GM21619 (cell line): ENCODE measurements around the gene APBB2.

Experiments used
- ATAC-seq: cut with Tn5 transposase; IDR thresholded peaks from one replicate; pipeline ENCODE4 v1.9.1; 2021; ENCODE audit not compliant: unreplicated experiment

The APBB2 gene

DNA sequence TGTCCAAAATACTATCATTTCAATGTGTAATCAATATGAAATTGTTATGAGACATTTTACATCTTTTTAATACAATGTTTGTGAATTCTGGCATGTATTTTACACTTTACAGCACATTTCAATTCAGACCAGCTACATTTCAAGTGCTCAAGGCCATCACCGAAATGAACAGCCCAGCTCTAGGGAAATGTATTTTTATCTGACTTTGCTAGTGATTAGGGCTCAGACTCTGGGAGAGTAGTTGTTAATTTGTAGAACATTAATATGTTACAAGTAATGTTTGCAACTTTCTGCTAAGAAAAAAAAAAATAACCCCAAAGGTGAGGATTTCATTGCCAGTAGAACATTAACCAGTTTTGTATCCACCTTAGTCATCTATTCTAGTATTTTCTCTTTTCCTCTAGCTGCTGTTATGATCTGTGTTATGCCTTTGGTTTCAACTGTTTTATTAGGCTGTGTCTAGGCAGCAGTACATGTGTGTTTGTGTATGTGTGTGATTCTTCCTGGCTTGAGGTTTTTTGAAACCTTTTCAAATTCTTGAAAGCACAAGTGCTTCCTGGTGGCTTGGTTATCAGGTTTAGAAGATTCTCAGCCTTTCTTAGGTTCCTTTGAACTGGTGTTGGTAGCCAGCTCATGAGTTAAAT lies 338.7 kb downstream of the APBB2 start:
- ATAC-seq: peak; percentile 70

DNA sequence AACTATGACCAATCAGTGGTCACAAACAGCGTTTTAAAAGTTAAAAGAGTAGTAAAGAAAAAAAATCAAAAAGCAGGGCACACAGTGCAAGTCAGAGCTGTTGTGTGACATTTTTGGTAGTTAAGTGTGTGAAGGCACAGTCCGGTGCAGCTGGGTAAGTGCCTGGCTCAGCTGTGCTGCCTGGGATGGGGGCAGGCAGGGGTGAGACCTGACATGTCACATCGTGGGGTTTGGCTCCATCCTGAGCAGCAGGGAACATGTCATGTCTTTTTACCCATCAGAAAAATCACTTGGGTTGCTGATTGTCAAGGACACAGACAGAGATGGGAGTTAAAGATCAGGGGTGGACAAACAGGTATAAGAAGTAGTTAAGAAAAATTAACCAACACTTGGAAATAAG lies 339.4 kb downstream of the APBB2 start:
- no peak for ATAC-seq

- no peak for ATAC-seq
Measured at GRCh38 chr4:40874331-40874730, 340.0 kb downstream of the APBB2 start.

- no peak for ATAC-seq
Measured at GRCh38 chr4:40871695-40872250, 342.6 kb downstream of the APBB2 start.

- ATAC-seq: no peak
Measured at GRCh38 chr4:40870150-40870549, 344.2 kb downstream of the APBB2 start.

DNA sequence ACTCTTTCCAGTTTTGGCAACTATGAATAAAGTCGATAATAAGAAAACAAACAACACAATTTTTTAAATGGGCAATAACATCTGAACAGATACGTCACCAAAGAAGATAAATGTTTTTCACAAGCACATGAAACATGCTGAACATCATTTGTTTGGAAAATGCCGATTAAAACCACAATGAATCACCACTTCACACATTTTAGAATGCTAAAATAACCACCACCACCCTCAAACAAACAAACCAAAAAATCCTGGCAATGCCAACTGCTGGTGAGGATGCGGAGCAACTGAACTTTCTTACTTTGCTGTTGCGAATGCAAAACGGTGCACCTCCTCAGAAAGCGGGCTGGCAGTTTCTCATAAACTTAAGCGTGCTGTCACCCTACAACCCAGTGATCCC lies 348.6 kb downstream of the APBB2 start:
- ATAC-seq: no peak

- no peak for ATAC-seq
Measured at GRCh38 chr4:40864531-40864930, 349.8 kb downstream of the APBB2 start.

DNA sequence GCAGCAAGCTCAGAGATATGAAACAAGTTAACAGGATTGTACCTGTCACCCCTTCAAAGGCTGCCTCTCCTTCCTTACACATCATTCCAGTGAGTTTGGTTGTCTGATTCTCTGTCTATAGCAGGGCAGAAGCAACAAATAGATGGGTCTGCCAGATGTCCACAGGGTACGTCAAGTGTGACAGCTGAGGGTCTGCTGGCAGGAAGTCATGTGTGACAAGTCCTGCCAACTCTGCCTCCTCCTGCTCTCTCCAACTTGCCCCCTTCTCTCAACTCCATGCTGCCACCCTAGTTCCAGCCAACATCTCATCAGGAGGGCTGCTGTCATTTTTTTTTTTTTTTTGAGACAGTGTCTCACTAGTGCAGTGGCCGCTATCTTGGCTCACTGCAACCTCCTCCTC lies 355.4 kb downstream of the APBB2 start:
- ATAC-seq: no peak

DNA sequence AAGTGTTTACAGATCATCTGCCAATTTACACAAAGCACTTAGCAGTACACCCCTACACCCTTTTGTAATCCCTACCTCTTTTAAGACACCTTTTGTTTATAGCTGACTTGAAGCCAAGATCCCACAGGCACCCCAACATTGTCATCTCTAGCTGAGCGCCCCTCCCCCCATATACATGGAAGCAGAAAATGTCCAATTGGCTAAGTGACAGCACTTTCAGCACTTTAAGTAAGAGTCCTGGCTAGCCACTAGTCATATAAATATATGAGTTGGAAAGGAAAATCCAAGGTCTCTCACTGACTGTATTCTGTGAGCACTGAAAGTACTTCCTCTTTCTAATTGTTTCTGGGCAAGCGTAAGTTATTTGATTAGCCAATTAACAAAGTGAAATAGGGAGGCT lies 356.4 kb downstream of the APBB2 start:
- ATAC-seq: no peak

GRCh38 chr4:40856840-40857362 lies 357.4 kb downstream of the APBB2 start:
- peak; percentile 93 for ATAC-seq

DNA sequence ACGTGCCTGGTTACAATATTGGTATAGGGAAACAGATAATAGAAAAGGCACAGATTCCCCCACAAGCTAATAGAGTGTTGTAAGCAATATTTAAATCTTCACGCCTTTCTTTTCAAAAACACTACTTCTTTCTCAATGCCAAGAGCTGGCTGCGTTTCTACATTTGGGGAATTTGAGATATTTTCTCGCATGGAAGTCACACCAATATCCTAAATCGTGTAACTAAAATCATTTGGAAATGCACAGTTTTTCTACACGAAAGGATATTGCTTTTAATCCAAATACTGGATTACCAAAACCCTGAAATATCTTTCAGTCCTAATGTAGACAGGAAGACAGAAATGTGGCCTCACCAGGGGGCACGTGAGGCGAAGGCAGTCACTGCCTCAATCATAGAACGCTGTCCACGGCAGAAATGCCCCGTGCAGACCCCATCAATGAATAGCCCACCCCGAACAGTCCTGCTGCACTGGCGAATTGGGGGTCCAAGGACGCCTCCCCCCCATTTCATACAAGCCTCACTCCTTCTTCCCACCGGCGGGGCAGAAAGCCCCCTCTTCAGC lies 358.0 kb downstream of the APBB2 start:
- ATAC-seq: no peak

DNA sequence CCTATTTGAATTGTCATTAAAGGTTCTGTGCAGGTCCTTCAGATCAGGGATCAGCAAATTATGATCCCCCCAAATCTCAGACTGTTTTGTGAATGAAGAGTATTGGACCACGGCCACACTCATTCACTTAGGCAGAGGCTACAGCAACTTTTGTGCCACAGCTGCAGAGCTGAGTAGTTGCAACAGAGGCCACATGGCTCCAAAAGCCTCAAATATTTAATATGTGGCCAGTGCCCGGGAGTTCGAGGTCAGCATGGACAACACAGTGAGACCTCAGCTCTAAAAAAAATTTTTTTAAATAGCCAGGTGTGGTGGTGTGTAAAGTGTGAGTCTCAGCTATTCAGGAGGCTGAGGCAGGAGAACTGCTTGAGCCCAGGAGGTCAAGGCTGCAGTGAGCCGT lies 363.8 kb downstream of the APBB2 start:
- ATAC-seq: no peak

GRCh38 chr4:40848940-40849339 lies 365.4 kb downstream of the APBB2 start:
- no peak for ATAC-seq

DNA sequence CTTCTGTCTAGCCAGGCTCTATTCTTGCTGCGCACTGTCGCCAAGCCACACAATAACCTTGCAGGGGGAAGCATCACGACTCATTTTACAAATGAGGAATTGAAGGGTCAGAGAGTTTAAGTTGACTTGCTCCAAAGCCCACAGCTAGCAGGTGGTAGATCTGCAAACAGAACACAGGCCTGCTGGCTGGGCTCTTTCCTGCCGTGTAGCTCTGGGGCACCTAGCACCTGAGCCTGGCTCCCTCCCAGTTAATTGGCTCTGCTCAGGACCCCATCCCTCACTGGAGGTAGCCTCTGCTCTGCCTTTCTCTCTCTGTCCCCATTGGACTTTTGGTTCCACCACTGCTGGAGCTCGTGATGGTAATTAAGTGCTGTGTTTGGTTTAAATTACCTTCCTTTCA lies 366.1 kb downstream of the APBB2 start:
- no peak for ATAC-seq

DNA sequence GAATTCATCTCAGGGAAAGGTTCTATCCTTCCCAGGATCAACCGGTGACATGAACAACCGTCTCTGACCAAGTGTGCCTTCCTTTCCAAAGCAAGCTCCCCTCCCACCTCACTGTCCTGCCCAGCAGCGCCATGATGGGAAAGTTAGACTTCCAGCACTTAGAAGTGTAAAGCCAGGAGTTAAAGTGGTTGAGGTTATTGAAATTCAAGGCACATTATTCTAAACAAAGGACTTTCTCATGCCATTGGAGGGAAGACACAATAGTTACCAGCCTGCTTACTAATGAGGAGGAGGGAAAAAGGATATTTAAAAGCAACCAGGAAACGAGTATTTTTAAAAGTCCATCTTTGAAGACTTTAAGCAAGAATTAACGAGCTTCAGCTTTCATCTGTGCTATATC lies 367.8 kb downstream of the APBB2 start:
- no peak for ATAC-seq

DNA sequence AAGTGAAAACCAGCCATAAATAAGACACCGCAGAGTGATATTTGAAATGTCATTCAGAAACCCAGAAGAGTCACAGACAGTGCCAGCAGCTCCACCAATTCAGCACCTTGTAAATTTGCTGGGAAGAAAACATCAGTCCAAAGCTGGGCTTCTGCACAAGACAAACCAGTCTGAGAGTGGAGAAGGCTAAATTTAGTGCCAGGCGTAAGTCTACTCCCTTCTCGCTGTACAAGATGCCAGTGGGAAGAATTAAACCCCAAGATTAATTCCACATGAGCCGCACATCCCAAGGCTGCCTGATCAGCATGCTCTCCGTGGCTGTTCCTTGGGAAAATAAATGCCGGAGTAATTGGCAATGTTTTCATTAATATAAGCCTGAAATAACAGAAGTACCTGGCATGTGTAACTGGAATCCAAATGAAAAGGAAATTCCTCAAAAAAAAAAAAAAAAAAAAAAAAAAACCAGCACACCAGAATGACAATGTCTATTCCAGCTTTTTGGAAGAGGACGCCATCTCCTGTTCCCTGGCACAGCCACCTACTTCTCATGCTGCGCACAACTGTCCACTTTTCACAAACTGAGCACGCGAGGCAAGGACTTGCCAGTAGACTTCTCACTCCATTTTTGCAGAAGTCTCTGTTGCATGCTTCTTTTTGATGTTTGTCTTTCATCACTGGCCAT lies 369.0 kb downstream of the APBB2 start:
- ATAC-seq: no peak

- no peak for ATAC-seq
Measured at GRCh38 chr4:40844261-40844660, 370.1 kb downstream of the APBB2 start.

DNA sequence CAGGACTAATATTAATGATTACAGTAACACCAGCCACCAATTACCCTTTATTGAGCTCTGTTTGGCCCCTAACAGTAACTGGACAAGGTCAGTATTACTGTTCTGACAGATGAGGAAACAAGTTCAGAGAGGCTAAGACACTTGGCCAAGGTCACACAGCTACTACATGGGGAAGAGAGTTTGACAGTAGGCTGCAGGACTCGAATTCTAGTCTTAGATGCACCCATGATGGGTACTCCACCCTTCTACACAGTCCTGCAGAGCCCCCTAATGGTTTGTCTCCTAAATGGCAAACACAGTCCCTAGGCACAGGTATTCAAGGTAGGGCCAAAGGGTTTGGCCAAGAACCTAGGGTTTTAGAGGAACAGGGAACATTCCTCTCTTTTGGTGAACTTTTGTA lies 370.6 kb downstream of the APBB2 start:
- peak; percentile 44 for ATAC-seq

DNA sequence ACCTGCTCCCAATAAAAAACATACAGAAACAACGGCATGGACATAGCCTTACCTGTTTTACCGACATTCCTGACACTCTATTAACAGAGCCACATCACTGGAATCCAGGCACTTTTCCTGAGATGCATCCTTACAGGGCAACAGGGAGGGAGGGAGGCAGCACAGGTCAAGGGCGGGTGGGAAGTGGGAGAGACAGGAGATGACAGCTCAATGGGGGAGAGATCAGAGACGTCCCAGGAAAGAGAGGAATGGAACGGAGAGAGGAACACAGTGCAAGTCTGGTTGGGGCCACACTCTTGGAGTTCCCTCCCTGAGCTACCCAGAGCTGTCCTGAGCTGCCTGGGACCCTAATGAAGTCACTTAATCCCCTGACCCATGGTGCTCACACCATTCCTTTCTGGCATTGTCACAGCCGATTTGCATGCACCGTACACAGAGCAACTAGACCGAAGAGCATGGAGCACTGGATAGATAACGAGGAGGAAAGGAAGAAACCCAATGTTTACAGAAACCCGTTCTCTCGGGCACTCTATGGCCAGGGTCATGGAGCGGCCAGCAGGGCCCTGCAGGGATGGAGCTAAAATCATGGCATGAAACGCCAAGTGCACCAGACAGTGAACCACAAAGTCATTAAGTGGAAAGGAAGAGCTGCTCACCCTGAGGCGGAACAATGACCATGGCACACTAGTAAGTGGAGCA lies 371.5 kb downstream of the APBB2 start:
- ATAC-seq: no peak

GRCh38 chr4:40842318-40842717 lies 372.0 kb downstream of the APBB2 start:
- no peak for ATAC-seq

DNA sequence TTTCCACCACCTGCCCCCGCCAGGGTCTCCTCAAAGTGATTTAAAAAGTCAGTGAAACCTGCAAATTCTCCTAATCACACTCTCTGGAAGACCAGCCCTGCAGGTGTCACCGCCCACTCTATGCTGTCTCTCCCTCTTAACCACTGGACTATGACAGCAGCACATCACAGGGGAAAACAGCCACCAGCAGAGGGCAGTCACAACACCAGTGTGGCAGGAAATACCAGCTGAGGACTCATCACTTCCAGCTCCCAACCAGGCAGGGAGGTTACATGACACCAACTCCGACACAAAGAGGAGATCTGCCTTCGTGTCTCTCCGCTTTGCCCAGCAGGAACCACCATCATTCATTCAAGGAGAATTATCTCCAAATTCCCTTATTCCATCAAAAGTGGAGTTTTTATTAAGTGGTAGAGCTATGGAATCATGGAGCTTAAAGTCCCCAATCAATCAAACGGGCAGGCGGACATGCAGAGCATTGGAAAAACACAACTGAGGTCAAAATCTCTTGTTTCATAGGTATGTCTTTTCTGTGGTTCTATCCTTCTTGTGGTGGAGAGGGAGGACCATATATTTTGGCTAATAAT lies 373.3 kb downstream of the APBB2 start:
- ATAC-seq: peak; percentile 76
